Measurements from ENCODE around the gene ABHD4.

GRCh38 chr14:22566845-22567244 is 31.3 kb upstream of the ABHD4 start:
- no peak for TF ChIP-seq JUND (IDR thresholded peaks at IDR 0.05)
- TF ChIP-seq CTCF (IDR thresholded peaks at IDR 0.05; ENCODE audit: low read depth, low read length, missing input control), result no peak
- no peak for TF ChIP-seq ATF3 (IDR thresholded peaks at IDR 0.05)
- no peak for TF ChIP-seq YY1 (IDR thresholded peaks at IDR 0.05)
- no peak for TF ChIP-seq HNF4G (IDR thresholded peaks at IDR 0.05)
- no peak for TF ChIP-seq REST (IDR thresholded peaks at IDR 0.05)
- TF ChIP-seq GABPA (IDR thresholded peaks at IDR 0.05 in 1 of 2, conservative IDR thresholded peaks at IDR 0.05 in 1 of 2), result no peak
- no peak for TF ChIP-seq ZBTB33 (IDR thresholded peaks at IDR 0.05)
- TF ChIP-seq MAX (IDR thresholded peaks at IDR 0.05), result no peak
- TF ChIP-seq EGR1 (IDR thresholded peaks at IDR 0.05; ENCODE audit: low read depth in 2 of 2), result no peak

All from liver (tissue), 3 donors.